ENCODE measurements around the gene DNASE1L2.

Gene DNASE1L2

GRCh38 chr16:2226245-2226793, 9.9 kb upstream of the DNASE1L2 start:
- in situ Hi-C loops (cut with MboI; ENCODE audit: low sequenced_read_pairs, unreplicated experiment): no loop called here
- no peak for DNase-seq (ENCODE audit: low spot score)
- TF ChIP-seq, protein P1, sequence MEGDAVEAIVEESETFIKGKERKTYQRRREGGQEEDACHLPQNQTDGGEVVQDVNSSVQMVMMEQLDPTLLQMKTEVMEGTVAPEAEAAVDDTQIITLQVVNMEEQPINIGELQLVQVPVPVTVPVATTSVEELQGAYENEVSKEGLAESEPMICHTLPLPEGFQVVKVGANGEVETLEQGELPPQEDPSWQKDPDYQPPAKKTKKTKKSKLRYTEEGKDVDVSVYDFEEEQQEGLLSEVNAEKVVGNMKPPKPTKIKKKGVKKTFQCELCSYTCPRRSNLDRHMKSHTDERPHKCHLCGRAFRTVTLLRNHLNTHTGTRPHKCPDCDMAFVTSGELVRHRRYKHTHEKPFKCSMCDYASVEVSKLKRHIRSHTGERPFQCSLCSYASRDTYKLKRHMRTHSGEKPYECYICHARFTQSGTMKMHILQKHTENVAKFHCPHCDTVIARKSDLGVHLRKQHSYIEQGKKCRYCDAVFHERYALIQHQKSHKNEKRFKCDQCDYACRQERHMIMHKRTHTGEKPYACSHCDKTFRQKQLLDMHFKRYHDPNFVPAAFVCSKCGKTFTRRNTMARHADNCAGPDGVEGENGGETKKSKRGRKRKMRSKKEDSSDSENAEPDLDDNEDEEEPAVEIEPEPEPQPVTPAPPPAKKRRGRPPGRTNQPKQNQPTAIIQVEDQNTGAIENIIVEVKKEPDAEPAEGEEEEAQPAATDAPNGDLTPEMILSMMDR (IDR thresholded peaks at IDR 0.05; ENCODE audit: borderline replicate concordance, control extremely low read depth, extremely low read depth, insufficient read depth, missing control alignments): no peak

GRCh38 chr16:2226918-2227317, 9.3 kb upstream of the DNASE1L2 start:
- in situ Hi-C loops (cut with MboI; ENCODE audit: low sequenced_read_pairs, unreplicated experiment): no loop called here
- DNase-seq (ENCODE audit: low spot score): no peak
- TF ChIP-seq, protein P1 (IDR thresholded peaks at IDR 0.05; ENCODE audit: borderline replicate concordance, control extremely low read depth, extremely low read depth, insufficient read depth, missing control alignments): no peak

DNA sequence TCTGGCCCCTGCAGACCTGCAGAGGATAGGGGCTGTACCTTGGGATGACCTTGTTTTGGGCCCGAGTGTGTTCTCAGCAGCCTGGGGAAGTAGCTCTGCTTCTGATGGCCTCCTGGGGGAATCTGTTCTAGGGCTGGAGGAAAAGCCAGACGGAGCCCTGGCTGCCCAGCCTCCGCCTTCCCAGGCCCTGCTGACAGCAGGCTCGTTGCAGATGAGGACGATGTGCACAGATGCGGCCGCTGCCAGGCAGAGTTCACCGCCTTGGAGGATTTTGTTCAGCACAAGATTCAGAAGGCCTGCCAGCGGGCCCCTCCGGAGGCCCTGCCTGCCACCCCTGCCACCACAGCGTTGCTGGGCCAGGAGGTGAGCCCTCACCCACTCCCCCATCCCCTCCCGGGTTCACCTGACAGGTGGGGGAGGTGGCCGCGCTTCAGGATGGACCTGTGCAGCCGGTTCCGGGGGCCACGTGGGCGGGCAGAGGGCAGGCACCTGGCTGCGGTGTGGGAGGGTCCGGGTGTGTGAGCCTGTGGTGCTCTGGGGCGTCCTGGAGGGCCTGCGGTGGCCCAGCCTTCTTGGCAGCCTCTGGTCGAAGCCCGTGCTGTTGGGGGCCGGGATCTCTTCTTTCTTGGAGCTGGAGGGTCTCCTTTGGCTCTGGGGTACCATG, 8.0 kb upstream of the DNASE1L2 start:
- TF ChIP-seq, protein P1 (IDR thresholded peaks at IDR 0.05; ENCODE audit: borderline replicate concordance, control extremely low read depth, extremely low read depth, insufficient read depth, missing control alignments): no peak
- no peak for DNase-seq (ENCODE audit: low spot score)
- in situ Hi-C loops (cut with MboI; ENCODE audit: low sequenced_read_pairs, unreplicated experiment): no loop called here

- in situ Hi-C loops (cut with MboI; ENCODE audit: low sequenced_read_pairs, unreplicated experiment): no loop called here
- TF ChIP-seq, protein P1 (IDR thresholded peaks at IDR 0.05; ENCODE audit: borderline replicate concordance, control extremely low read depth, extremely low read depth, insufficient read depth, missing control alignments): no peak
- no peak for DNase-seq (ENCODE audit: low spot score)
Measured at GRCh38 chr16:2229091-2229490, 7.2 kb upstream of the DNASE1L2 start.

DNA sequence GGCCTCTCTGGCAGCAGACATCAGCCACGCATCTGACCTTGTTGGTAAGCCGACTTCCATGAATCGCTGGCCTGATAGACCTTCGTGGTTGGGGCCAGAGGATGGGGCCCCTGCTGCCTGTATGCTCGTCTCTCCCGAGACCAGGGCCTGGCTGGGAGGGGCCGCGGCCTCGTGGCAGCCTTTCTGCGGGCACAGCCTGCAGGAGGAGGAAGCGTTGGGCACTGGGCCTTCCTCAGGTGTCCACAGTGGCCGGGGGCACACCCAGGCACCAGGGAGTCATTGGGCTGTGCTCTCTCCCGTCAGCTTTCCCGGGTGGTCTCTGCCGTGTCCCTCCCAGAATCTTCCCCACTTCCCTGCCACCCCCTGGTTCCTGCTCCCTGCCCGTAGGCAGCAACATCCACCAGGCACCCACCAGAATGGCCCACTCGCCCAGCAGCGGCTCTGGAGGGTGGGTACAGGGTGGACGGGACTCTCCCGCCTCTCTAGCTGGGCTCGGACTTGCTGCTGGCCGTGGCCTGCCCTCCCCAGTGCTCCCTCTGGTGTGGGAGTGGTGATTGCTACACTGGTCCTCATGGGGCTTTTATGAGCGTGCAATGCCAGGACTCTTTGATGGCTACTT, 6.5 kb upstream of the DNASE1L2 start:
- no peak for DNase-seq (ENCODE audit: low spot score)
- in situ Hi-C loops (cut with MboI; ENCODE audit: low sequenced_read_pairs, unreplicated experiment): no loop called here
- TF ChIP-seq, protein P1 (IDR thresholded peaks at IDR 0.05; ENCODE audit: borderline replicate concordance, control extremely low read depth, extremely low read depth, insufficient read depth, missing control alignments): no peak

GRCh38 chr16:2230376-2230775, 5.9 kb upstream of the DNASE1L2 start:
- TF ChIP-seq, protein P1 (IDR thresholded peaks at IDR 0.05; ENCODE audit: borderline replicate concordance, control extremely low read depth, extremely low read depth, insufficient read depth, missing control alignments): no peak
- in situ Hi-C loops (cut with MboI; ENCODE audit: low sequenced_read_pairs, unreplicated experiment): no loop called here
- no peak for DNase-seq (ENCODE audit: low spot score)
